ENCODE data around the gene FHIT.

GRCh38 chr3:60364475-60364874, 886.8 kb downstream of the FHIT start:
- TF ChIP-seq SUZ12 (IDR thresholded peaks at IDR 0.05; ENCODE audit: extremely low read depth, insufficient read depth, insufficient read length) = no peak
- no peak for TF ChIP-seq ZNF274 (IDR thresholded peaks at IDR 0.05; ENCODE audit: low read depth, low read length)
- no peak for TF ChIP-seq YY1 (IDR thresholded peaks at IDR 0.05; ENCODE audit: insufficient read depth, insufficient read length)
